Measurements from ENCODE around the gene TOP3A.
A peak's percentile ranks its signal among the peaks of the same experiment; 100 is the strongest.
"Not testable (repeated sequence)": the region's sequence is repeated elsewhere in the genome, so short reads cannot be mapped to it uniquely, and the experiment has no call there.

TOP3A gene

DNA sequence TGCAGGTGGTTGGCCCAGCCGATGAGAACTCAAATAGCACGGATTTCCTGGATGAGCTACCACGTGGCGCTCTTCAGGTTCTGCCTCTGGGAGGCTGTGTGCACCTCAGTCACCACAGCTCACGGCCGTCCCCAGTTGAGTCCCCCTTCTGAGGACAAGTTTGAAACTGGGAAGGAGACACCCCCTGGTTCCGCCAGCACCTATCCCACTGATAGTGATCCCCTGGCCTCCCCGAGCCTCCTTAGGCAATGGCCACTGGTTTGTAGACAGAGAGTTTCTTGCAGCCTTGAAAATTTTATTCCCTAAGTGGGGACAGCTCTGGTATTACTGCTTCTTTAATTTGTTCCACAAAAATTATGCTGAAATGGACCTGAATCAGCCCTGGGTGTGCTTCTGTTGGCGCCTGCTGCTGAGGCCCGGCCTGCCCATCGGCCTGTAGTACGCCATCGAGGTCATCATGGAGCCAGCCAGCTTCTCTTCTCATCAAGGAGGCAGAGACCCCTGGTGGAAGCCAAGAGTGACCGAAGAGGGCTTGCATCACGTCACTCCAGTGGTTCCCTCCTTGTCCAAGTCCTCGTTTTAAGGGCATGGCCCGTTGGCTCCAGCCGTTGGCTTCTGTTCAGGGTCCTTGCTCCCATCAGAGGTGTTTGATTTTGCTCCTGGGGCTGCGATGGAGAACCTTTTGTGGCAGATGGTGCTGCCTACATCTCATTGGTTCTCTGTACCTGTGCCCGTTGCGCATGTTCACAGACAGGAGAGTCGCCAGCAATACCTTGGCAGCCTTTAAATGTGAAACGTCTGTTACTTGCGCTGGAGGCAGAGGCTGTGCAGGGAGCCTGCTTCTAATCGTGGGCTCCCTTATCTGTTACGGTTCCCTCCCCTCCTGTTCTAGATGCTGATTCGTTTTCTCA is 9.6 kb upstream of the TOP3A start:
- no peak for DNase-seq

DNA sequence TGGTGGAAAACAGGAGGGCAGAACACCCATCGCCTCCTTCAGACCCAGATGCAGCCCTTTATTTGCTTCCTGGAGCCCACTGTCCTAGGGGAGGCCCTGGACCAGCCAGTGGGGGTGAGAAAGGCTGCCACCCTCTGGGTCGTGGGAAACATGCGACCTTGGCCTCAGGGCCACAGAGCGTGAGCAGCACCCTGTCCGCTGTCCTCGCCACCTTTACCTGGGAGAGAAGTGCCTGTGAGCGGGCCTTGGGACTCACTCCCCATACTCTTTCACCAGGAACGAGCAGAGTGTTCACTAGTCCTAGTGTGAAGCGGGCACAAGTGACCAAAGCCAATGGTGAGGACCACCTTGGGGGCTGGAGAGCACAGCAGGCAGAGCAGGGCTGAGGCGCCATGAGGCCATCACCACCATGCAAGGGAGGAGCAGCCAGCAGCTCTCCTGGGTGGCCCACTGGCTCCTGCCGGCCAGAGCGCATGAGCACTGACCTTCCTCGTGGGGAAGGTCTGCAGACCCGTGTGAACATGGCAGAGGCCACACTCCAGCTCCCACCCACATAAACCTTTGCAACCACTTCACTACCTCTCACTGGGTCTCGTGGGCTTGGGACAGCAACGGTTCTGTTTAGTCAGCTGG is 8.8 kb upstream of the TOP3A start:
- DNase-seq = no peak

DNA sequence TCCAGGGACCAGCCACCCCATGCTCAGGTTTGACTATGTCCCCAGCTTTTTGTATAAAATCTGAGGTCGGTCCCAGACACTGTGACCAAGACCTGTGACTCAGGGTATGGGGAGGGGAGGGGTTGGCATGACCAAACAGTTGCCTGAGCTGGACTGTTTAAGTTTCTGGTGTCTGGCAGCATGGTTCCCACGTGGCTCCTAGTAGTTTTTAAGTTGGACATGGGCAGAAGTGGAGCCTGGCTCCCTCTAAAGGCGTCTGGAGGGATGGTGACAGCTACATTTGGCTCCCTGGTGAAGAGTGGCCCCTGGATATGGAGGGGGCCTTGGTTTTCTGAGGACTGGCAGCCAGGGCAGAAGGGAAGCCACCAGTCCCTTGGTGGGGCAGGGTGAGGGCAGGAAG is 8.2 kb upstream of the TOP3A start:
- DNase-seq = no peak

DNA sequence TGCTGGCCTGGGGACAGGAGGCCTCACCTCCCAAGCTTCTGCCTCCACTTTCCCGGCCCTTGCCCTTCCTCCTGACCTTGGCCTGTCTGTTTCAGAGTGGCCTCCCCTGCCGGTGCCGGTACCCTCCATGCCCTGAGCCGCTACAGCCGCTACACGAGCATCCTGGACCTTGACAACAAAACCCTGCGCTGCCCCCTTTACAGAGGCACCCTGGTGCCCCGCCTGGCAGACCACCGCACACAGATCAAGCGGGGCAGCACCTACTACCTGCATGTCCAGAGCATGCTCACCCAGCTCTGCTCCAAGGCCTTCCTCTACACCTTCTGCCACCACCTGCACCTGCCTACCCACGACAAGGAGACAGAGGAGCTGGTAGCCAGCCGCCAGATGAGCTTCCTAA is 7.7 kb upstream of the TOP3A start:
- DNase-seq = no peak

DNA sequence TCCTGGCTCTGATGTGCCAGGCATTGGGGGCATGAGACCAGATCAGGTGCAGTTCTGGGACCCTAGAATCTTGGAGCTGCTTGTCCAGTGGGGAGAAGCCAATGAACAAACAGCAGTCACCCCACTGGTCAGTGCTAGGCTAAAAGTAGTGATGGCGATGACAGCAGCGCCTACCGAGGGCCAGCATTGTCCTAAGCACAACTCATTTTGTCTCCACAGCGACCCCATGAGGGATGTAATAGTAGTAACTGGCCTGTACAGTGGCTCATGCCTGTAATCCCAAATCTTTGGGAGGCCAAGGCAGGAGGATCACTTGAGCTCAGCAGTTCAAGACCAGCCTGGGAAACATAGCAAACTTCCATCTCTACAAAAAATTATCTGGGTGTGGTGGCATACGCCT is 6.5 kb upstream of the TOP3A start:
- no peak for DNase-seq

DNA sequence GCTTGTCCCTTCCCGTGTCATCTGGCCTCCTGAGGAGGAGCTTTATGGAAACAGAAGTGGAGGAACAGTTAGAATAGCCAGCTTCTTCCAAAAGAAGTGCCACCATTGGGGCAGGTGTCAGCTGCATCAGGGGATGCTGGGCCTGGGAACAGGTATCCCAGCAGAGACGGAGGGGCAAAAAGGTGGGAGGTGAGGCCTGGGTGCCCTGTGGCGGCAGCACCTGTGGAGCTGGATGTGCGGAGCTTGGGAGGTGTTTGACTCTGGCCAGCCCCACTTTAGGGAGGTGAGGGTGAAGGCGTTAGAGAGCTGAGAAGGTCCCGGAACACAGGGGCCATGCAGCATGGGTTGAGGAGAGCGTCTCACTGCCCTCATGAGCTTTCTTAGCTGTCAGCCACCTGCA is 5.5 kb upstream of the TOP3A start:
- DNase-seq = no peak

DNA sequence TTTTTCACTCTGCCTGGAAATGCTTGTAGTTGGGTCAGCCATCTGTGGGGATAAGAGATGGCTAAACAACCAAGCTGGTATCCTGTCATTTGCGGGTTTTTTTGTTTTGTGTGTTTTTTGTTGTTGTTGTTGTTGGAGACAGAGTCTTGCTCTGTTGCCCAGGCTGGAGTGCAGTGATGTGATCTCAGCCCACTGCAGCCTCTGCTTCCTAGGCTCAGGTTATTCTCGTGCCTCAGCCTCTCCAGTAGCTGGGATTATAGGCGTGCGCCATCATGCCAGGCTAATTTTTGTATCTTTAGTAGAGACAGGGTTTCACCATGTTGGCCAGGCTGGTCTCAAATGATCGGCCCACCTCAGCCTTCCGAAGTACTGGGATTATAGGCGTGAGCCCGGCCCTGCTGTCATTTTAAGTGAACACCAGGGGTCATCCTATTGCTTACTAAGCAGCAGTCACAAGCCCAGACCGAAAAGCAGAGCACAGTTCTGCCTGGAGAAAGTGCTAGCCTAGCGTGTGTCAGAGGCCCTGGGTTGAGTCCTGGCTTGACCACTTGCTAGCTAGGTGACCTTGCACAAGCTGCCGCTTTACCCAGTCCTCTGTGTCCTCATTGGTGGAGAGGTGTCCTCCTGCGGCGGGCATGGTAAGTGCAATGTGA is 4.9 kb upstream of the TOP3A start:
- peak; percentile 6 to 55 for DNase-seq

DNA sequence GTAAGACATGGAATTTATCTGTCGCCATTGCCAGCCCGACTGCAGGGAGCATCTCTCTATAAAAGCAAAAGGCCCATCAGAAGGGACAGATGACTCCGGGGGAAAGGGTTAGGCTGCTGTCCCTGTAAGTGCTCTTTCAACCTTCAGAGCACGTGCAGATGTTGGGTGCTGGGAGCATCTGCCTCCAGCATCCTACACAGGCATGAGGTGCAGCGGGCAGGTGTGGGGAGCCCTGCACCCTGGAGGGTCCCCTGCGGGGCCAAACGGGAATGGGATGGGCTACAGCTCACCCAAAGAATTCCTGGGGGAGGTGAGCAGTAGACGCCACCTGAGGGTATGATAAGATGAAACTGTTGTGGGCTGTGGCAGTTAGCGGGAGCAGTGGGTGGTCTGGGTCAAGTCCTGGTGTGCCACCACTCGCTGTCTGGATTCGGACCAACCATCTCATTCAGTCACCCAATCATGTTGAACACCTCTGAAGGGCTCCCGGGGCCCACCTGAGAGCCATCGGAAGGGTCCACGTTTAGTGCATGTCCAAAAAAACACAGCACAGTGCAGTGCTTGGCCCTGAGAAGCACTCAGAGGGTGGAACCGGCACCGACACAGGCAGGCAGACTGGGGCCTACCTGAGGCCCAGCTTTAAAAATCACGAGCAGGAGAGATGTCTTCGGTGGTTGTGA is 4.1 kb upstream of the TOP3A start:
- DNase-seq = no peak

DNA sequence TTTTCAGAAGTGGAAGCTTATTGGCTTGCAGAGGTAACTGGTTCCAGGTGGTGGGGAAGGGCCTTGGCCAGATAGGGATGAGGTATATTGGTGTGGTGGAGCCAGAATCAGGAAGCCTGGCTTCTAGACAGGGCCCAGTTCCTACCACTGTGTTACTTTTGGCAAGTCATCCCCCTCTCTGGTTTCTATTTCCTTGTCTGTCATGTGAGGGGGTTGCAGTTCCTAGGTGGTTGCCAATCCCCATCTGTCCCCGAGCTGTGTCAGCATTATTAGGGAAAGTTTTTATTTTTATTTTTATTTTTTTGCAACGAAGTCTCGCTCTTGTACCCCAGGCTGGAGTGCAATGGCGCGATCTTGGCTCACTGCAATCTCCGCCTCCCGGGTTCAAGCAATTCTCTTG is 3.3 kb upstream of the TOP3A start:
- DNase-seq = no peak

DNA sequence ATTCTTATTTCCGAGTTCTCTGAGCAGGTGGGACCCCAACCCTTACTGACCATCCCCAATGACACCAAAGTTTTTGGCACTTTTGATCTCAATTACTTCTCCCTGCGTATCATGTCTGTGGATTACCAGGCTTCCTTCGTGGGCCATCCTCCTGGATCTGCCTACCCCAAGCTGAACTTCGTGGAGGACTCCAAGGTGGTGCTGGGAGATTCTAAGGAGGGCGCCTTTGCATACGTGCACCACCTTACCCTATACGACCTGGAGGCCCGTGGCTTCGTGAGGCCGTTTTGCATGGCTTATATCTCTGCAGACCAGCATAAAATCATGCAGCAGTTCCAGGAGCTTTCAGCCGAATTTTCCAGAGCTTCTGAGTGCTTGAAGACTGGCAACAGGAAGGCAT is 1.2 kb upstream of the TOP3A start:
- no peak for DNase-seq

DNA sequence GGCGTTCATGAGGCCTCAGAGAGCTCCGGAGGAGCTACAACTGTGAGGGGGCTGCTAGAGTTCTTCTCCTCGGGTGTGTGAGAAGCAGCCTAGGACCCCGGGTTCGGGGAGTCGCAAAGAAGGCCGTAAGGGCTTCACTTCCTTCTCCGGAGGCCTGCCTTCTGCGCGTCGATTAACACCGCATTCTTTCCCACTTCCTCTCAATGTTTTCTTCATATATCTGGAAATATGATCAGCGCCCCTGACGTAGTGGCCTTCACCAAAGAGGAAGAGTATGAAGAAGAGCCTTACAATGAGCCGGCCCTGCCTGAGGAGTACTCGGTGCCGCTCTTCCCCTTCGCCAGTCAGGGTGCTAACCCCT is 748 bp upstream of the TOP3A start:
- DNase-seq = no peak

DNA sequence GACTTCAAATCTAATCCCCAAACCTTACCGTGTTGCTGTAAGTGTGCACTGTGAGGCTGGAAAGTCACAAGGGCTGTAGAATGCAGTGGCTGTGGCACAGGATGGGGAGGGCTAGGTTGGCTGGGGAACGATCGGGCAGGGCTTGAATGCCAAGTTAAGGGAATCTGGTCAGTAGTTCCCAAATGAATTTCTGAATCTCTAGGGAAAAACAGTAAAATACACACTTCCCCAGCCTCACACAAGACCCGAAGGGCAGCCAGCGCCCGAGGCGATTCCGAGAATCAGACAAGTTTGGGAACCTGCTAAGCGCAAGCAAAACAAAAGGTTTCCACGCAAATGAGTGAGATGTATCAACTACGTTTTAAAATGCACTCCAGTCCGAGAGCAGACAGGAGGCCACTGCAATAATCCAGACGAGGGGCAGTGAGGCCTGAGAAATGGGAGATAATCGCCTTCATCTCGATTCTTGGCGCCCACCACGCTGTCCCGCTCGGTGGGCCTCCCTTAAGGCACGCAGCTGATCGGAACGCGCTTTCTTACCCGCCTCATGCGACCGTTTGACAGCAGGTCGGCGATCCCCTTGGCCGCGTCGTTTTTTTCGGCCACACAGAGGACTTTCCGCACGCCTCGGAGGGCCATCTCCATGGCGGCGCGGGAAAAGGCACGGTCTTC is 599 bp downstream of the TOP3A start:
- DNase-seq = no peak

DNA sequence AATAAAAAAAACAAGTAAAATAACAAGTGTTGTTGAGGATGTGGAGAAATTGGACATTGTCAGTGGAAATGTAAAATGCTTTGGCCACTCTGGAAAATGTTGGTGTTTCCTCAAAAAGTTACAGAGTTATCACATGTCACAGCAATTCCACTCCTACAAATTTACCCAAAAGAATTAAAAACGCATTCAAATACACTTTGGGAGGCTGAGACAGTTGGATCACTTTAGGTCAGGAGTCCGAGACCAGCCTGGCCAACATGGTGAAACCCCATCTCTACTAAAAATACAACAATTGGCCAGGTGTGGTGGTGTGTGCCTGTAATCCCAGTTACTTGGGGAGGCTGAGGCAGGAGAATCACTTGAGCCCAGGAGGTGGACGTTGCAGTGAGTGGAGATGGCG is 5.6 kb downstream of the TOP3A start:
- no peak for DNase-seq

DNA sequence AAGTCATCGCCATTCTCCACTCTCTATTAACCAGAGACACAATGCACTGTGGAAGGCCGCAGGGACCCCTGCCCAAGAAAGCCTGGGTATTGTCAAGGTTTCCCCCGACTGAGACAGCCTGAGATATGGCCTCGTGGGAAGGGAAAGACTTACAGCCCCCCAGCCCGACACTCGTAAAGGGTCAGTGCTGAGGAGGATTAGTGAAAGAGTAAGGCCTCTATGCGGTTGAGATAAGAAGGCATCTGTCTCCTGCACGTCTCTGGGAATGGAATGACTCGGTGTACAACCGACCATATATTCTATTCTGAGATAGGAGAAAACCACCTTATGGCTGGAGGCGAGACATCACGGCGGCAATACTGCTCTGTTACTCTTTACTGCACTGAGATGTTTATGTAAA is 11.6 kb downstream of the TOP3A start:
- DNase-seq = not testable (repeated sequence)

DNA sequence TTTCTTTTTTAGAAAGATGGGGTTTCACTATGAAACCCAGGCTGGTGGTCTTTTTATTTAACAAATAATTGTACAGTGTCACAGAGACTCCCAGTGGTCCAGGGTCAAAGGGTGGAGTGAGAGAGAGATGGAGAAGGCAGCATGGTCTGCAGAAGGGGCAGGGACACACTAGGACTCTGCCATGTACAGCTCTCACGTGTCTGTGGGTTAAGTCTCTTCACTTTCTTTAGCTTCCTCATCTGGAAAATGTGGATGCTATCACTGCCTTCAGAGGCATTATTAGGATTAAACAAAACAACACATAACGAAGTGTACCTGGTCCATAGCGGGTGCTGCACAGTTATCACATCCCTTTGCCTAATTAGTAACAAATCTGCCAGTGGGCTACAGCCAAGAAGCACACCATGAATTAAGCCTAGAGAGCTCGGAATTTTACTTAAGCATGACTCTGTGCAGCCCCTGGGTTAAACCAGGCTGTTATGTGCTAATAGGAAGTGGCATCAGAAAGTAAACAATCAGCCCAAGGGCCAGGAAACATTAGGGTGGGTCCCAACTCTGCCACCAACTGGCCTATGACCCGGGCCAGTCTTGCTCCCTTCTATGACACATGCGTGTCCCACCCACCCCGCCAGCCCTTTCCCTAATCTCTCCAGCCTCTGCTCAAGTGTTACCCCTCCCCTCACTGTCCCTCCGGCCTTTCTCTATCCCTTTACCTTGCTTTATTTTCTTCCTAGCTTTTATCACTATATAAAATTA is 13.9 kb downstream of the TOP3A start:
- no peak for DNase-seq

DNA sequence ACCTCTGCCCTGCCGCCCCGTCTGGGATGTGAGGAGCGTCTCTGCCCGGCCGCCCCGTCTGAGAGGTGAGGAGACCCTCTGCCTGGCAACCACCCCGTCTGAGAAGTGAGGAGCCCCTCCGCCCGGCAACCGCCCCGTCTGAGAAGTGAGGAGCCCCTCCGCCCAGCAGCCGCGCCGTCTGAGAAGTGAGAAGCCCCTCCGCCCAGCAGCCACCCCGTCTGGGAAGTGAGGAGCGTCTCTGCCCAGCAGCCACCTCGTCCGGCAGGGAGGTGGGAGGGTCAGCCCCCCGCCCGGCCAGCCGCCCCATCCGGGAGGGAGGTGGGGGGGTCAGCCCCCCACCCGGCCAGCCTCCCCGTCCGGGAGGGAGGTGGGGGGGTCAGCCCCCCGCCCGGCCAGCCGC is 16.7 kb downstream of the TOP3A start:
- DNase-seq = not testable (repeated sequence)

DNA sequence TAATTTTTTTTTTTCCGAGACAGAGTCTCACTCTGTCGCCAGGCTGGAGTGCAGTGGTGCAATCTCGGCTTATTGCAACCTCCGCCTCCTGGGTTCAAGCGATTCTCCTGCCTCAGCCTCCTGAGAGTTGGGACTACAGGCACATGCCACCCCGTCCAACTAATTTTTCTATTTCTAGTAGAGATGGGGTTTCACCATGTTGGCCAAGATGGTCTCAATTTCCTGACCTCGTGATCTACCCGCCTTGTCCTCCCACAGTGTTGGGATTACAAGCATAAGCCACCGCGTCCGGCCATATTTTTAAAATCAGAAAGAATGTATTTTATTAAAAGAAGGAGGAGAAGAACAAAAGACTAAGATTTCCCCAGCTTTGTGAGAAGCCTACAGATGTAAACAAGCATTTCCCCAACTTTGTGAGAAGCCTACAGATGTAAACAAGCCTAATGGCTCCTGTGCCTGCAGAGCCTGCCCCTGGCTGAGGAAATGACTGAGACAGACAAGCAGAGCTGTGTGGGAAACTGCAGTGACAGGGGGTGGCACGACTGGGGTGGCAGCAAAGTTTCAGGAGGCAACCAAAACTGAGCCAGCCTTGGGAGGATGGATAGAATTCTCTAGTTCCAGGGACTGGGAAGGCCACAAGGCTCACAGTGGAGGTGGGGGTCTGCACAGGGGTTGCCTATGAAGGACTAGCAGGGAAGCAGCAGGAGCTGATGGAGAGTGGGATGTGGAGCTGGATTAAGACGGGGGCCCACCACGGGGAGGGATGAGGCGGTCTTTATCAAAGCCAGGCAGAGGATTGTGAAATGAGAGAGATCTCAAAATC is 22.9 kb downstream of the TOP3A start:
- no peak for DNase-seq

DNA sequence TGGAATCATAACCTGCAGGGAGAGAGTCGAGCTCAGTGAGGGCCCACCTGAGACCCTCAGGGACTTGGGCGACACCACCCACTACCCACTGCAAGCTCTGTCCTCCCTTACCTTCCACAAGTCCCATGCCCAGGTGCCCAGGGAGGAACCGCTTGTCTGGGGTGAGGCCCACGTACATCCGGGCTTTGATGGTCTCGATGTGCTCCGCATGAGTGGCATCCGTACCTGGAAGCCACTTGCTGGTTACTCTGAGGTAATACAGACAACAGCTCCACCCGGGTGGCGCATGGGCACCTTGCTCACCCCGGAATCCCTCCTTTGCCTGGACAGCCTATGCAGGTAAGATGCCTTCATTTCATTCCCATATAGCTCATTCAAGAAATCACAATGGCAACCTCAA is 29.5 kb downstream of the TOP3A start:
- DNase-seq = no peak

DNA sequence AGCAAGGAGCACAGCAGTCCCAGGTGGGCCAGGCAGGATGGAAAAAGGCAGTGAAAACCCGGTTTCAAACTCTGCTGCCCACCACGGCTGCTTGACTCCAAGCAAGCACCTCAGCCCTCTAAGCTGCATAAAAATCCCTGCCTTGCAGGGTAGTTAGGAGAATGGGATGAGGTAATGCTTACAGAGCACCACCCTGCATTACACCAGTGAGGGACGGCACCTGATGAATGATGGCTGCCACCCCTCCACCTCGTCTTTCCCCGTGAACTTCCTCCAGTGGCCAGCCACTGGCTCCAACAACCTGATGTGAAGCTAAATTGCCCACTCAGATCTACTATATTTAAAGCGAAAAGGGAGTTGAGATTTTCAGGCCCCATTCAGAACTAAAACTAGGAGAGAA is 33.0 kb downstream of the TOP3A start:
- no peak for DNase-seq

DNA sequence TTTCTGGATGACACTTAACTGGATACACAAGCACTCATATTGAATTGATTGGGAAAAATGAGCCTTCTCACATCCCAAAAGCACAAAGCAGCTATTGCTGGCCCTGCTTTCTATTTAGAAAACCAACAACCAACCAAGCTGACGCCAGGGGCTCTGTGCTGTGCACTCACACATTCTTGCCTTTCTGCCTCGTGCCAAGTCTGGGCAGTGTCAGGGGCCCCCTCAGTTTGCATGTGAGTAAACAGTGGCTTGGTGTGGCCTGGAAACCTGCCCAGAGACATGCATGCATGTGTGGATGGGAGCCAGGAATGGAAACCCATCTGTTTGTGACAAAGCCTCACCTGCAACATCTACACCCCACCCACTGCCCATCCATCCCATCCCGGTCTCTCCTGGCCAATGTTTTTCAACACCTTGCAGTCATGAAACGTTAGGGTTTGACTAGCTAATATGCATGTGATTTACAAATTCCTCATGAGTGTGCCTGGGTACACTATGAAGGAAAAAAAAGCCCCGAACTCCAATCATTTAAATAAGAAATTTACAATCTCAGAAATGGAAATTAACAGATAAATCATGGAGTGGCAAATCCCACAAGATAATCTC is 33.9 kb downstream of the TOP3A start:
- DNase-seq = no peak

DNA sequence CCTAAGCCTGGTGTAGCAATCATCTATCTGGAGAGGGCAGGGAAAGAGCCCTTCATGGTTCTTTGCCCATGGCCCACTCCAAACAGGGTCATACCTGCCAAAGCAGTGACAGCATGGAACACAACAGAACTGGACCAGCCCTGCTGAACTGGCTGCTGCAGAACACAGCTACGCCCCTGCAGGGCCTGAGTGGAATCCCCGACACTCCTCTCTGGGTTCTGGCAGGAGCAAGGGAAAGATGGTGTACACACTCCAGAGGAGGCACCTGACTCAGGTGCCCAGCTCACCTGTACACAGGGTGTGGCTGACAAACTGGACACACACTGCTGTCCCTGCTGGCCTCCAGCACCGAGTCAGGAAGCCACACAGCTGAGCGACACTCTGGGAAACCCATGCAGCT is 34.5 kb downstream of the TOP3A start:
- DNase-seq = no peak

All from NCI-H446 (cell line).